Vagina (tissue), 2 donors: Measurements from ENCODE around the gene ELP4. TPM values are rescaled to one million over a fixed set of nuclear protein-coding genes. Genes with fewer than 3 reads are reported as not detected.

Experiments used
- DNase-seq, 2 donors: peaks; one replicate each; pipeline ENCODE4 v3.0.0-alpha.2; 2017; ENCODE audit errors: extremely low spot score in 2 of 2
- H3K27ac ChIP-seq: fragments of 200-600 bp; sonication (generic); one replicate; pipeline ENCODE4 v1.5.1; 2019
- H3K27me3 ChIP-seq: fragments of 200-600 bp; sonication (generic); one replicate; pipeline ENCODE4 v1.5.1; 2019
- H3K36me3 ChIP-seq, 2 donors: fragments of 200-600 bp; sonication (generic); one replicate each; pipeline ENCODE4 v1.5.1; 2017 to 2019
- H3K4me1 ChIP-seq: fragments of 200-600 bp; sonication (generic); one replicate; pipeline ENCODE4 v1.5.1; 2019
- H3K4me3 ChIP-seq, 2 donors: fragments of 200-600 bp; sonication (generic); 1 replicate in 1 of 2; 2 replicates in 1 of 2; pipeline ENCODE4 v1.5.1; 2016 to 2019
- H3K9me3 ChIP-seq: fragments of 200-600 bp; sonication (generic); one replicate; pipeline ENCODE4 v1.5.1; 2019
- POLR2A ChIP-seq, 2 donors: fragments of 450-650 bp; IDR thresholded peaks; one replicate each; pipeline ENCODE4 v1.6.1; 2017; ENCODE audit warnings: antibody characterized with exemption in 2 of 2, mild to moderate bottlenecking in 2 of 2, moderate library complexity in 2 of 2
- POLR2AphosphoS5 ChIP-seq, 2 donors: sonication (generic); formaldehyde crosslinking; IDR thresholded peaks; one replicate each; pipeline ENCODE4 v1.9.0; 2017; ENCODE audit warnings: antibody characterized with exemption in 2 of 2, mild to moderate bottlenecking in 2 of 2, low read depth in 1 of 2; ENCODE audit not compliant: insufficient read depth in 1 of 2
- intact Hi-C: fragments of 100-400 bp; cut with DNase I; formaldehyde crosslinking; loops from one replicate; pipeline ENCODE4 v1.15.1; 2023
- total RNA-seq: library from RNA; depleted of rRNA; stranded (reverse); fragments of >200 nt; gene quantifications from one replicate; pipeline ENCODE4 v1.2.3, GENCODE V29; 2016
- TF ChIP-seq, protein P1 (sequence below), 3 experiments: fragments of 450-650 bp in 2 of 3; fragments of 200-600 bp in 1 of 3; sonication (generic) in 1 of 3; IDR thresholded peaks; one replicate each; pipeline ENCODE4 v1.5.1; 2017 to 2019; ENCODE audit warnings: antibody characterized with exemption in 3 of 3, mild to moderate bottlenecking in 2 of 3, moderate library complexity in 2 of 3

ELP4 gene
- total RNA-seq, 1 donor from 2014 or later, result 23.3 TPM

DNA sequence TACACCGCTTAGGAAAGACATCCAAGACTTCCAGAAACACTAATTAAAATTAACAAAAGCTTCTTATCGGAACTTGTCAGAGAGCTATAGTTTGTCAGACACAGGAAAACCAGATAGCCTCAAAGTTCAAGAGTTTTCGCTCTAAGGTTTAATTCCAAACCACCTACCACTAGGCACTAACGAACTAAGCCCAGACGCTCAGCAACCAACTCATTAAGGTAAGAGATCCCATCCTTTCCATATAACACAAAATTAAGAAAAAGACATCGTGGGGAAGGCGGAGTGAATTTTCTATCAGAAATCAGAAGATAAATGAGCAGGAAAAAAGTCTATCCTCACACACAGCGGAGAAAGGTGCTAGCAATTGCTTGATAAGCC is 527 bp upstream of the ELP4 start:
- peaks cover 28% of the 10 kb centered on the region for H3K4me1 ChIP-seq
- DNase-seq, result no peak
- H3K4me3 ChIP-seq, result peak overlapping the region; percentile 70 to 89
- H3K27me3 ChIP-seq, result no peaks in the 10 kb centered on the region
- H3K27ac ChIP-seq, result peak overlapping the region; percentile 89
- TF ChIP-seq POLR2AphosphoS5 (IDR thresholded peaks at IDR 0.05; ENCODE audit: insufficient read depth in 1 of 2, low read depth in 1 of 2) (no peak), POLR2A (IDR thresholded peaks at IDR 0.05) (no peak)
- TF ChIP-seq, protein P1, sequence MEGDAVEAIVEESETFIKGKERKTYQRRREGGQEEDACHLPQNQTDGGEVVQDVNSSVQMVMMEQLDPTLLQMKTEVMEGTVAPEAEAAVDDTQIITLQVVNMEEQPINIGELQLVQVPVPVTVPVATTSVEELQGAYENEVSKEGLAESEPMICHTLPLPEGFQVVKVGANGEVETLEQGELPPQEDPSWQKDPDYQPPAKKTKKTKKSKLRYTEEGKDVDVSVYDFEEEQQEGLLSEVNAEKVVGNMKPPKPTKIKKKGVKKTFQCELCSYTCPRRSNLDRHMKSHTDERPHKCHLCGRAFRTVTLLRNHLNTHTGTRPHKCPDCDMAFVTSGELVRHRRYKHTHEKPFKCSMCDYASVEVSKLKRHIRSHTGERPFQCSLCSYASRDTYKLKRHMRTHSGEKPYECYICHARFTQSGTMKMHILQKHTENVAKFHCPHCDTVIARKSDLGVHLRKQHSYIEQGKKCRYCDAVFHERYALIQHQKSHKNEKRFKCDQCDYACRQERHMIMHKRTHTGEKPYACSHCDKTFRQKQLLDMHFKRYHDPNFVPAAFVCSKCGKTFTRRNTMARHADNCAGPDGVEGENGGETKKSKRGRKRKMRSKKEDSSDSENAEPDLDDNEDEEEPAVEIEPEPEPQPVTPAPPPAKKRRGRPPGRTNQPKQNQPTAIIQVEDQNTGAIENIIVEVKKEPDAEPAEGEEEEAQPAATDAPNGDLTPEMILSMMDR (IDR thresholded peaks at IDR 0.05), result no peak
- intact Hi-C loops, result no loop called here
- peaks cover 0 to 6% of the 10 kb centered on the region in 2 donors for H3K36me3 ChIP-seq
- no peaks in the 10 kb centered on the region for H3K9me3 ChIP-seq

DNA sequence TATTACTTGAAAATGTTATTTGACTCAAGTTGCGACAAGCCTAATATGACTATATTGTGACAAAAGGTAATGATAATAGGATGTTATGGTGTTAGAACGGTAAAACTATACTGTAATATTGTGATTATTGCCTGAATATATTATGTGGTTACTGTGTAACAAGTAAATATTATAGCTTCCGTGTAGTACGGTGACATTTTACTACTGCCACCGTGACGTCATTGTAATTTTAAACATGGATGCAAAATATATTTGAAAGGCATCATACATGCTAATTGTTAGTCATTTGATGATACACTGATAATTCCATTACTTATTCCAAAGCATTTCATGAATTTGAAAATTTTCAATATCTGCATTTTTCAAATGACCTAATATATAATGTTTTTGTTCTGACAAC is 2.5 kb downstream of the ELP4 start:
- Histone ChIP-seq H3K4me3 (no peak overlapping the region), H3K4me1 (peaks cover 28% of the 10 kb centered on the region), H3K36me3 (no peaks in the 10 kb centered on the region), H3K9me3 (no peaks in the 10 kb centered on the region), H3K27me3 (no peaks in the 10 kb centered on the region), H3K27ac (no peak overlapping the region)
- no peak for DNase-seq
- intact Hi-C loops, result no loop called here
- TF ChIP-seq POLR2AphosphoS5 (IDR thresholded peaks at IDR 0.05; ENCODE audit: insufficient read depth in 1 of 2, low read depth in 1 of 2) (no peak), POLR2A (IDR thresholded peaks at IDR 0.05) (no peak)
- TF ChIP-seq, protein P1 (IDR thresholded peaks at IDR 0.05), result no peak

DNA sequence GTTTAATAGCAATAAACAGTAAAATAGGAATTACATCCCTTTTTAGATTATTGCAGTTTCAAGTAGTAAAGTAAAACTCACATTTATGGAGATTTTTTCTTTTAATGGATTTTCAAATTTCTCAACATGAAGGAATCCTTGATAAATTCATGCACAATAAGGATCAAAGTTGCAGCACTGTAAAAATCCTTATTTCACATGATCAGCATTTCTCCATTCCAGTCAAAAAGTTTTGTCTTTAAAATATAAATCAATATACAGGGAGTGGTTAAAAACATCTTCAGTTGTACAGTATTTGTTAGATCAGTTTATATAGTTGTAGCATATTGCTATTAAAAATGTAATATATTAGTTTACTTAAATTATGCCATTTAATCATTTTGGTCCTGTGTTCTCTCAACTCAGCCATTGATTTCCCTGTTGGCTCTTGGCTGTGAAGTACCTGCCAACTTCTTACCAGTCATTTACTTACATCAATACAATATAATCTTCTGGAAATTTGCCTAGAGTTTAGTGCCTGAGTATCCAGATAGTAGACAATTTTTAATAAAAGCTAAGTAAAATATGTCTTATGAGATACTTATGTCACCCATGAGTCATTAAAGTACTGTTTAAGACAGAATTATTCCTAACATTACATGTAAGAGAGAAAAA is 12.1 kb downstream of the ELP4 start:
- H3K36me3 ChIP-seq, result no peaks in the 10 kb centered on the region
- no peak overlapping the region for H3K4me3 ChIP-seq
- H3K27me3 ChIP-seq, result no peaks in the 10 kb centered on the region
- no peaks in the 10 kb centered on the region for H3K4me1 ChIP-seq
- no peak for DNase-seq
- no peak overlapping the region for H3K27ac ChIP-seq
- TF ChIP-seq, protein P1 (IDR thresholded peaks at IDR 0.05), result no peak
- TF ChIP-seq POLR2AphosphoS5 (IDR thresholded peaks at IDR 0.05; ENCODE audit: insufficient read depth in 1 of 2, low read depth in 1 of 2), result no peak
- TF ChIP-seq POLR2A (IDR thresholded peaks at IDR 0.05), result no peak
- intact Hi-C loops, result no loop called here
- no peaks in the 10 kb centered on the region for H3K9me3 ChIP-seq

DNA sequence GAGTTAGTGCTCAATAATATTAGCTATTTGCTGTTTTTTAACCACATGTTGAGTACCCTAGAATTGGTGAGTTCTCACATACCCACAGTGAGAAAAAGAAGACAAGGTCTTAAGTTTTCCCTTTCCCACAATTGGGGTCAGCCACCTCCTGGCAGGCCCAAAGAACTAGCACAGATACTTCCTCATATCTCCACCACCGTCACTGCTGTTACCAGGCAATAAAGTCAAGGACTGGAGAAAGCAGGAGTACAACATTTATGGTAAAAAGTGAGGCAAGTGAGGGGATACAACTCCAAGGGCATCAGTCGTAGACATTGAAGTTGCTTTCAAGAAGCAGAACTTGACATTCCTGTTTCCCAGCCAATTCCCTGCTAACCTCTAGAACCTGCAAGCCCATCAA is 19.6 kb downstream of the ELP4 start:
- intact Hi-C loops, result no loop called here
- no peaks in the 10 kb centered on the region for H3K4me1 ChIP-seq
- H3K27ac ChIP-seq, result no peak overlapping the region
- no peaks in the 10 kb centered on the region for H3K9me3 ChIP-seq
- H3K4me3 ChIP-seq, result no peak overlapping the region
- TF ChIP-seq POLR2A (IDR thresholded peaks at IDR 0.05), result no peak
- TF ChIP-seq, protein P1 (IDR thresholded peaks at IDR 0.05), result no peak
- no peak for TF ChIP-seq POLR2AphosphoS5 (IDR thresholded peaks at IDR 0.05; ENCODE audit: insufficient read depth in 1 of 2, low read depth in 1 of 2)
- DNase-seq, result no peak
- no peaks in the 10 kb centered on the region for H3K27me3 ChIP-seq
- no peaks in the 10 kb centered on the region for H3K36me3 ChIP-seq

DNA sequence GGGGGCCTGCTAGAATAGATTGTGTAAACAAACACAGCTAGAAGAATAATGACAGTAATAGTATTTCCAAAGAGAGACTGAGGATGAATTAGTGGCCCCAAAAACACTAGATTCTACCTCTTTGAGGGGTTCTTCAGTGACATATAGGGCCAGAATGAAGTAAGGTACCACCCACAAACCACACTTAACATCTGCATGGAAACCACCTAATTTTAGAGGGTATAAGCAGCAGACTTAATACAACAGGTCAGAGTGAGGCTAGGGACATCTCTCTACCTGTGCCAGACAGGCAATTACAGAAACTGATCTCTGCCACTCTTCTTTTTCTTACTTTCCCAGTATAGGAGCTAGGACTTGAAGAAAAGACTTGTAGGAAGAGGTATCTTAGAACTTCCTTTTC is 20.1 kb downstream of the ELP4 start:
- no peaks in the 10 kb centered on the region for H3K4me1 ChIP-seq
- H3K4me3 ChIP-seq, result no peak overlapping the region
- H3K27ac ChIP-seq, result no peak overlapping the region
- TF ChIP-seq, protein P1 (IDR thresholded peaks at IDR 0.05), result no peak
- no peak for TF ChIP-seq POLR2AphosphoS5 (IDR thresholded peaks at IDR 0.05; ENCODE audit: insufficient read depth in 1 of 2, low read depth in 1 of 2)
- no peak for TF ChIP-seq POLR2A (IDR thresholded peaks at IDR 0.05)
- no peak for DNase-seq
- no peaks in the 10 kb centered on the region for H3K36me3 ChIP-seq
- no peaks in the 10 kb centered on the region for H3K27me3 ChIP-seq
- intact Hi-C loops, result no loop called here
- H3K9me3 ChIP-seq, result no peaks in the 10 kb centered on the region
